ENCODE data around the gene RTKN.
A peak's percentile ranks its signal among the peaks of the same experiment; 100 is the strongest.
"Not testable (repeated sequence)": the region's sequence is repeated elsewhere in the genome, so short reads cannot be mapped to it uniquely, and the experiment has no call there.

The RTKN gene

GRCh38 chr2:74436848-74437695 is 4.7 kb downstream of the RTKN start:
- no peak for DNase-seq

DNA sequence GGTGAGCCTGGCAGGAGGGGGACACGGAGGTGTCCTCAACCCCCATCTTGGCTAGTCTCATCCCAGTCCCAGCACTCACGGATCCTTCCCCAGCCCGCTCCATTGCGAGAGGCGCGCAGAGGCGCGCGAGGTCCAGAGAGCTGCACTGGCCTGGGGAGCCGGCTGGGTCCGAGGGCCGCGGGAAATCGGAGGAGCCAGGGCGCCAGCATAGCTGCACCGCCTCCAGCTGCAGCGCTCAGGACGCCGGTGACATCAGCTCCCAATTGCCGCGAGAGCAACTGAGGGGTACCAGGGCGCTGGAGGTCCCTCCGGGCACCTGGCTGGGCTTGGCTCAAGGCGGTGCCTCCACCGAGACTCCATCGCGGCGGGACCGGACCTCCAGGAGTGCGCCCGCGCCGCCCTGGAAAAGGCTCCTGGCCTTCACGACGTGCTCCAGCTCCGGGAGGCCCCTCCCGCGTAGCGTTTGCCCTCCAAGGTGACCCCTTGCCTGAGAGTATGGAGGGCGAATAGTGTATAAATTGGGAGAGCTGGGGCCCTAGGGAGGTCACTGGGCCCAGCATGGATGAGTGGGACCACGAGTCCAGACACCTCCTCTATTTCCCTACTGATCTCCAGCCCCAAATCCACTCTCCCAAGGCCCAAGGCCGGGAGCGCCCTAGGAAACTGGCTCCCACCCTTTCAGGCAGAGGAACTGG is 5.5 kb downstream of the RTKN start:
- no peak for DNase-seq

DNA sequence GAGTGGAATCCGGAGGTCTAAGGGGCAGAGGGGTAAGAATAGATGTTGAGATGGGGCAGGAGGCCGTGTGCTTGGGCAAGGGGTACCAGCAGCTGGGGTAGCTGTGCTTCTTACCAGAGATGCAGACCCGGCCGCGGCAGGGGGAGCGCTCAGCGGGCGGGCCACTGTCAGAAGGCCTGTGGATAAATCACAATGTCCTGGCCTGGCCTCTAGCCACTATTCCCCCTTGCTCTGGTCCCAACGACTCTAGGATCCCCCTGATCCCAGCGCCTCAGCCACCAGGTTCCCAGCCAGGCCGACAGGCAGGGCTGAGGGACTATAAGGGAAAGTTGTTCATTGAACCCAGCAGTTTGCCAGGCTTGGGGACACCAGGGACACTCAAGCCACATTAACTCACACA is 11.2 kb downstream of the RTKN start:
- no peak for DNase-seq

DNA sequence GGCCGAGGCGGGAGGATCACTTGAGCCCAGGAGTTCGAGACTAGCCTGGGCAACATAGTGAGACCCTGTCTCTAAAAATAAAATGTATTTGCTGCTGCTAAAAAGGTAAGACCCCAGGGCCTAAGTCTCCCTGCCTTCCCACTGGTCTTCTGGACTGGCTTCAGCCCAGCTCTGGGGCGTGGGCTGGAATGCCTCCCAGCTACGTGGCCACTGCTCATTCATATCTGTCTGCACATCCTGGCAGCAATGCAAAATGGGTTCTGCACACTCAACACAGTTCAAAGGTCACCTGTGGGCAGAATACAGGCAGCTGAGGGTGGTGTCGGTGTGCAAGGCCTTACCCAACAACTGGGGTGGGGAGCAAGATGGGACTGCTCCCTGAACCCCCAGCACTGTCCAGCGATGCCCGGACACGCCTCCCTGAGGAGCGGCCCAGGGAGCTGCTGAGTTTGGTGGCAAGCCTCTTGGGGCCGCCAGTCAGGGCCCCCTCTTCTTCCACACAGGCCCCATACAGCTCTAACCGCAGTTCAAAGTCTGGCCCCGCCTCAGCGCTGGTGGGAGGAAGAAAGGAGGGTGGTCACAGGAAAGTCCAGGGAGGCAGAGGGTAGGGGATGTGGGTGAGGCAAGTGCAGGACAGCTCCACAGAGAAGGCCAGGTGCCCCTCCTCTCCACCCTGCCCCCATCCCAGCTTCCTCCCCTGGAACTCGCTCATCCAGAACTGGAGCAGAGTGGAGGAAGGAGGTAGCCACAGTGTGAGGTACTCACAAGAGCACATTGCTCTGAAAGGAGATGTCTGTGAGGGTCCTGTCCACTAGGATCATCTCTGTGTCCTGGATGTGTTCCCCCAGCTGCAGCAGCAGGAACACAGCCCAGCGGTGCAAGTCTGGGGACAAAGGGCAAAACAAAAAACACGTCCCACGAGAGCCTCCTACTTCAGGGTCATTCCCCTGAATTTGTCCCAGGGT is 12.0 kb downstream of the RTKN start:
- DNase-seq: no peak

DNA sequence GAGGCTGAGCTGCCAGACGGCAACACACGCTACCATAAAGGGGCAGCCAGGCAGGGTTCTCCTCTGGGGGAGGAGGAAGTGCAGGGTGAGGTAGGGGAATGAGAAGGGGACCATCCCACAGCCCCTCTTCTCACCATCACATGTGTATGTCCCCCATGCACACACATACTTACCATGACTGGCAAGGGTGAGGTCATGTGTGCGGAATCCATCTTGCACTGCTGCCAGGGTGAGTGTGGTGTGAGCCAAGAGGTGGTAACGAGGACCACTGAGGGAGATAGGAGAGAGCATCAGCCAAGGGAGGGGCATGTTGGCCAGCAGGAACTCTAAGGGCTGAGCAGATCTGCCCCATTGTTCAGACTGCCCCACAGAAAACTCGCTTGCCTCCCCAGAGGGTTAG is 13.1 kb downstream of the RTKN start:
- DNase-seq: no peak

DNA sequence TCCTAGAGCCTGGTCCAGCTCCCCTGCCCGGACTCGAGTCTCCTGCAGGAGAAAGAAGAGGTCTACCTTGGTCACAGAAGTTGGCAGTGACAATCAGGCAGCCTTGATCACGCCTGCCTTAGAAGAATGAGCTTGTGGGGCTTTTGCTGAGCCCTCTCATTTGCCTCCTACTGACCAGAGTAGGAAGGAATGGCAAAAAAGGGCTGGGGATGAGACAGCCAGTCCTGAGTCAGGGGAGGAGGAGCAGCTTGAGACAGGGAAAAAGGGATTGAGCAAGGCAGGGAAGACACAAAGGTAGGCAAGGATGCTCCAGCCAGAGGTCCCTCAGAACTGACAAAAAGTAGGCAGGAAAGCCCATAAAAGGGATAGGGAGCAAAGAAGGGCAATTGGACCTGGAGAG is 14.2 kb downstream of the RTKN start:
- DNase-seq: no peak

- DNase-seq: no peak
Observed at GRCh38 chr2:74426181-74426758, 15.5 kb downstream of the RTKN start.

DNA sequence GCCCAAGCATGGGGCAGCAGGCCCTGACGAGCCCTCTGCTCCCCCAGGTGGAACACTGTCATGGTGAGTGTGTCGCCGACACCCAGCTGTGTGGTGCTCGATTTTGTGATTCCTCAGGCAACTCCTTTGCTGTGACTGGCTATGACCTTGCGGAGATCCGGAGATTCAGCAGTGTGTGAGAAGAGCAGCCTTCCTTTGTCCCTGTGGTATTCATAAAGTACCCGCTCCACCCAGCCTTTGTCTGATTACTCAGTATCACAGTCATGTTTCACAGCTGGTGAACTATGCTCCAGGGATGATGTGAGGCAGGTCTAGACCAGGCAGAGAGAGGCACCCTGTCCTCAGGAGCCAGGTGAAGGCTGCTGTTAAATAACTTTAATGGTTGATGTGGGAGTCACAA is 16.2 kb downstream of the RTKN start:
- DNase-seq: no peak

DNA sequence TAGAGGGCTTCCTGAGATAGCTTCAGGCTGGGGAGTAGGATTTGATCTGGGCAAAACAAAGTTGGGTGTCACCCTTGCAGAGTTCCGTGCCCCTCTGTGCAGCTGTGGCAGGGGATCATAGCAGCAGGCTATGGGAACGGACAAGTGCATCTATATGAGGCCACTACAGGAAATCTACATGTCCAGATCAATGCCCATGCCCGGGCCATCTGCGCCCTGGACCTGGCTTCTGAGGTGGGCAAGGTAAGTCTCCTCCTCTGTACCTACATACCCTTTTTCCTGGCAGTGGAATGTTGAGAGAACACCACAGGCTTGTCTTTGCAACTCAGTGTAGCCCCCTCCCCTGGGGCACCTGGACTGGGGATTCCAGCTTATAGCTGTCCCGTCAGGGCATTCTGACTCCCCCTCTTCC is 16.7 kb downstream of the RTKN start:
- DNase-seq: no peak

DNA sequence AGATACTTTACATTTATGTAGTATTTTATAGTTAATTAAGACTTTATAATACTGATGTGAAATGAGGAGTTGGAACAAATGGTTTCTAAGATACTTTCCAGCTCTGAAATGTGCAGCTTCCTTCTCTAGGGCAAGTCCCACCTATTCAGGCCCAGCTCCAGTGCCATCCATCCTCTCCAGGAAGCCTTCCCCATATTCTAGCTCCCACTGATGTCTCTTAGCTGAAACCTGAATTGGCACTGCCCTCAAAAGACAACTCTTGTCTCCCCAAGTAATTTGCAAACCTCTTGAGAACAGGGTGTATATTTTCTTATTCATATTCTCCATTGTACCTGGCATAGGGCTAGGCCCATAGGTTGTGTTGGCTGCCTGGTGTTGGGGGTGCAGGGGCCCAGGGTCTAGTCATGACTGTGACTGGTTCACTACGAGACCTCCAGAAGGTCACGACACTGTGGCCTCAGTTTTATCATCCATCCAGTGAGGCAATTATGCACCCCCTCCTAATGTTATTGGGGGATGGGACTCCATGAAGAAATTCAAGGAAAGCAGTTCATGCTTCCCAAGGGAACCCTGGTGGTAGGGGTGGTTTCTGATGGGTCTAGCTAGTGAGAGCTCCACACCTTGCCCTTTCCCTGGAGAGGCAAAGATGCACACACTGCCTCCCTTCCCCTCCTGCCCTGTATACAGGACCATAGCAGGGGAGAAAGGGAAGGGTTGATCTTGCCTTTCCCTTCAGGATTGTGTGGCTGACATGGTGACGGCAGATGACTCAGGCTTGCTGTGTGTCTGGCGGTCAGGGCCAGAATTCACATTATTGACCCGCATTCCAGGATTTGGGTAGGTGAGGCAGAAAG is 17.4 kb downstream of the RTKN start:
- no peak for DNase-seq

GRCh38 chr2:74423231-74424095 is 18.3 kb downstream of the RTKN start:
- no peak for DNase-seq

- DNase-seq: peak; percentile 88 to 95
Observed at GRCh38 chr2:74421221-74421870, 20.4 kb downstream of the RTKN start, which contains the start of the genes C2orf81 and WDR54. Gene C2orf81 (minus strand): TSS chr2:74421619. CDS start chr2:74421560, 59 bp downstream. Gene WDR54 (plus strand): TSS chr2:74421730. CDS start chr2:74422154, 424 bp downstream.

- not testable (repeated sequence) for DNase-seq
Observed at GRCh38 chr2:74420443-74421103, 21.2 kb downstream of the RTKN start.

GRCh38 chr2:74420006-74420405 is 21.7 kb downstream of the RTKN start:
- DNase-seq: no peak

GRCh38 chr2:74419345-74419744 is 22.4 kb downstream of the RTKN start:
- DNase-seq: no peak

DNA sequence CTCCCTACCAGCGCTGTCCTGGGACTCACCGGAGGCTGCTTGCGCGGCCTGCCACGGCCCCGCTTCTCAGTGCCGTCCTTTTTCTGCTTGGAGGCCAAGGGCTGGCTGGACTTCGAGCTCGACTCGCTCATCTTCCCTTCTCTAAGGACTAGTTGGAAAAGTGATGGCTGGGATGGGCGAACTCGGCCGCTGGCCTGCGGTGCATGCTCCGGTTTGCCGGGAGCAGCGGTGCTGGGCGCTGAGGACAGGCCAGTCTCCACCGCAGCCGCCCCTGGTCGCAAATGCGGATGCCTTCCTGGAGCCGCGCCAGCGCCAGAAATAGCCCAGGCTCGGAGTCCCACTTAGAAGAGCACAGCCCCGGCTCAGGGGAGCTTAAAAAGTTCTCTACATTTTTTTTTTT is 23.4 kb downstream of the RTKN start:
- DNase-seq: no peak

DNA sequence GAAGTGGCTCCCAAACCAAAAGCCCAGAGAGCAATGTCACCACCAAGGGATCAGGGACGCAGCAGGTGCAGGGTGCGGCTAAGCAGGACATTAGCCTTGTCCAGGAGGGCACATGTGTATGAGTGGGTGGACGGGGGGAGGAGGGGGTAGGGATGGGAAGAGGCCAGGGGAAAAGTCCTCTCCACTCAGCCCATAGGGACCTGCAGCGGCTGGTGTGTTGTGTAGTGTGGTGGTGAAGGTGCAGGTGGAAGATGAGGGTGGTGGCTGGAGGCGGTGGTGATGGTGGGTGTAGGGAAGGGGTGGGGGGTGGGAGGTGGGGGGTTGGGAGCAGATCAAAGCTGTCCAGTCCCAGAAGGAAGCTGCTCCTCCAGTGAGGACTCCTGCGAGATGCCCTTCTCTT is 24.0 kb downstream of the RTKN start:
- DNase-seq: no peak

- DNase-seq: no peak
Observed at GRCh38 chr2:74417197-74417596, 24.5 kb downstream of the RTKN start.

GRCh38 chr2:74416778-74417177 is 25.0 kb downstream of the RTKN start:
- DNase-seq: no peak

All from NCI-H526 (cell line).